GM10266 (cell line): ENCODE measurements around the gene FOXD3.

ENCODE experiments used
- DNase-seq: peaks from one replicate; pipeline ENCODE4 v3.0.0; 2012; ENCODE audit errors: extremely low spot score
- CTCF ChIP-seq: IDR thresholded peaks from 2 replicates; pipeline ENCODE4 v1.5.1; 2012; ENCODE audit warnings: mild to moderate bottlenecking, low read depth; ENCODE audit not compliant: control insufficient read depth, insufficient read depth; ENCODE audit errors: missing control alignments

FOXD3 gene

GRCh38 chr1:63281753-63282152 lies 40.6 kb upstream of the FOXD3 start:
- TF ChIP-seq CTCF = no peak
- no peak for DNase-seq

- TF ChIP-seq CTCF = no peak
- DNase-seq = no peak
Observed at GRCh38 chr1:63289135-63289534, 33.2 kb upstream of the FOXD3 start.

- TF ChIP-seq CTCF = no peak
- no peak for DNase-seq
Observed at GRCh38 chr1:63294803-63295594, 27.4 kb upstream of the FOXD3 start.

- TF ChIP-seq CTCF = no peak
Observed at GRCh38 chr1:63304410-63304809, 18.0 kb upstream of the FOXD3 start.

GRCh38 chr1:63305043-63305442 lies 17.3 kb upstream of the FOXD3 start:
- TF ChIP-seq CTCF = no peak
- DNase-seq = no peak

More at GRCh38 chr1:63304410-63304809, 18.0 kb upstream of the FOXD3 start:
- DNase-seq = no peak

GRCh38 chr1:63307196-63307794 lies 15.1 kb upstream of the FOXD3 start:
- no peak for DNase-seq
- no peak for TF ChIP-seq CTCF

- no peak for TF ChIP-seq CTCF
- no peak for DNase-seq
Observed at GRCh38 chr1:63316598-63316983, 5.8 kb upstream of the FOXD3 start.
